Right kidney (tissue), 1 donor: ENCODE data around the gene MYO16.

Experiments
- DNase-seq: peaks from one replicate; pipeline ENCODE4 v3.0.0-alpha.2; 2016

MYO16 gene

DNA sequence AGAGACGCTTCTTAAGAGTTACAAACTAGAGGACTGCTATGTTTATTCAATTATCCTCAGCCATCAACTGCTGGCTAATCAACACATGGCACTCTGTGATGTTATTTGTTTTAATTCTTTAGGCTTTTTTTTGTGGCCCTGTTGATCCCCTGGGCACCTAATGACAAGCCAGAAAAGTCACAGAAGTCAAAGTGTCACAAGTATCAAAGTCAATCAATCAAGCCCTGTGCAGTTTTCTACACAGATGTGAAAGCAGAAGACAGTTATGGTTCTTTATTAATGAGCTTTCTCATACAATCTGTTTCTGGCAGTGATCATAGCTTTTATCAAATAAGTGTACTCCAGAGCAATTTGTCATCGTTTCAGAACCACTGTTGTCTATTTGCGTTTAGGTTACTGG lies 34.3 kb downstream of the MYO16 start:
- no peak for DNase-seq

- no peak for DNase-seq
These were observed 37.8 kb downstream of the MYO16 start for GRCh38 chr13:108667205-108667604.

- no peak for DNase-seq
These were observed 40.0 kb downstream of the MYO16 start for GRCh38 chr13:108669381-108669780.

DNA sequence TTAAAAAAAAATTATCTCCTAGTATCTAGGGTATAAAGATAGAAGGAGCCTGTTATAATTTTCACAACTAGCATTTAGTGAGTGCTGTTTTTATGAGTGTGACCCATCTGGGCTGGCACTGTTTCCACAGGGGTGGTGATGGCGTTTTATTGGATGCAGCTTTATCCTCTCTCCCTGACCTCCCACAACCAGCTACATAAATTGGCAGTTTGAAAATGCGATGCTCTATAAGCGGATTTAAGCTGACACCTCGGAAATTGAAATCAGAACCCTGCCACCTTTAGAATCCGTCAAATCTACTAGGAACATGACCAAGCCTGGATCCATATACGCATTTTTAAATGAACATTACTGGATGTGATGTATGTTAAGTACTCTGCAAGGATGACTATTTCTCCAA lies 44.9 kb downstream of the MYO16 start:
- no peak for DNase-seq

DNA sequence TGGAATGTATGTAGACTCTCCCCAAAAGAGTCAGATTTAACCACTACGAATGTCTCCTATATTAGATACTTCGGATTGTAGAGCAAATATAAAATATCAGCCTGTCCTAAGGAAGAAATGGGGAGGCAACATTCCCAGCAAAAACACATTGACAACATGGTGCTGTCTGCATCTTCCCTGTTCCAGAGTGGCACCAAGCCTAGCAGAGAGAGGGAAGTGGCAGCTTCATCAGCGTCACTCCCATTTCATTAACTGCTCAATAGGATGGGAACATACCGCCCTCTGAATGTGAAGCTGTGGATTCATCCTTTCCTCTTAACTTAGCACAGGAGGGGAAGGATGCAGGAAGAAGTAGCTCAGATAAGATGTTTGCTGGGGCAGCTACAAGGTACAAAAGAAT lies 45.4 kb downstream of the MYO16 start:
- no peak for DNase-seq

DNA sequence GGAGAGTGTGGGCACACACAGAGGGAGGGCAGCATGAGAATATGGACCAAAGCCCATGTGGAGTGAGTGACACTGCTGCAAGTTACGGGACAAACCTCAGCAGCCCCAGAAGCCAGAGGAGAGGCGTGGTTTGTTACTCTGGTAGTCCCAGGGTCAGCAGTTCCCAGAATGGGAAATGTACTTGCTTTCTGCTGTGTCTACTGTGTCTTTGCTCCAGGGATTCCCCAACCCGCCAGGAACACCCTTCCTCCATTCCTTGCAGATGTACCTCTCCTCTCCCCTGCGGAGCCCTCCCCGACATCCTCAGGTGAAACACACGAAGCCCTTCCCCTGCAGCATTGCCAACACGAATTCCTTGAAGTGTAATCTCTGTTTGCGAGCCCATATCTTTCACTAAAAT lies 47.2 kb downstream of the MYO16 start:
- no peak for DNase-seq

DNA sequence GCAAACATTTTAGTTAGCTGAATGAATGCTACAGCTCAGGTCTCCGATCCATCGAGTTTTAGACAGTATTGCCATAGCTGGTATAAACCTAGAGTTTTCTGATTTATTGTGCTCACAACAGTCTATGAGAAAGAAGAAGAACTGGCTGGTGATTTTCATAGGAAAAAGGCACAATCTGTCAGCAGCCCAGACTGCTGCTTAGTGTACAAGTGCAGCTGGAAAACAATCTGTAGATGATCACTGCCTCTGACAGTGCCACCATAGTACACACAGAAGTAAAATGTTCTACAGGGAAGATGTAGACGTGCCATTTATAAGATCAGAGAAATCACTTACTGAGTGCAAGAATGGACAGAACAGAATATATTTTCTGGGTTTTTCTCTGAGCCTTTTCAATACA lies 48.4 kb downstream of the MYO16 start:
- no peak for DNase-seq

- no peak for DNase-seq
These were observed 50.6 kb downstream of the MYO16 start for GRCh38 chr13:108680011-108680410.

DNA sequence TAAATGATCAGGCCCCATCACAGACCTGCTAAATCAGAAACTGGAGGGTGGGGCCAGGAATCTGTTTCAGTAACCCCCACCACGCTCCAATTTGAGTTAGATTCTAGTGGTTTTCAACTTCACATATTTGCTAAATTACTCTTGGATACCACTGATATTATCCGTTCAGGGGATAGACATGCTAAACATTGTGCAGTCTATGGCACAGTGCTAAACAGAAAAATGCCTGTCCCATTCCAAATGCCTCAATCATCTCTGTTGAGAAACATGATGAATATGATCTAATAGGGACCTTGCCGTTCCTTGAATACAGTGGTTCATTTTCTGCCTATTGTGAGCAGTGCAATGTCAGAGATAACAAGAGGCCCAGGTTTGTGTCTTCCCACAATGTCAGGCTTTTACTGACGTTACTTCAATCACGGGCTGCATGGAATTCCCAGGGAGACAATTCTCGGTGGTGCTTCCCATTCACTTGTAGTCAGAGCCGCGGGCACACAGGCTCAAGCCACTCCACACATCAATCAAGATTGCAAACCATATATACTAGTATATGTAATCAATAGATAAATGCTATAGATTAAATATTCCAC lies 52.7 kb downstream of the MYO16 start:
- no peak for DNase-seq

GRCh38 chr13:108682714-108683113 lies 53.3 kb downstream of the MYO16 start:
- no peak for DNase-seq

GRCh38 chr13:108686027-108686426 lies 56.6 kb downstream of the MYO16 start:
- DNase-seq = no peak

DNA sequence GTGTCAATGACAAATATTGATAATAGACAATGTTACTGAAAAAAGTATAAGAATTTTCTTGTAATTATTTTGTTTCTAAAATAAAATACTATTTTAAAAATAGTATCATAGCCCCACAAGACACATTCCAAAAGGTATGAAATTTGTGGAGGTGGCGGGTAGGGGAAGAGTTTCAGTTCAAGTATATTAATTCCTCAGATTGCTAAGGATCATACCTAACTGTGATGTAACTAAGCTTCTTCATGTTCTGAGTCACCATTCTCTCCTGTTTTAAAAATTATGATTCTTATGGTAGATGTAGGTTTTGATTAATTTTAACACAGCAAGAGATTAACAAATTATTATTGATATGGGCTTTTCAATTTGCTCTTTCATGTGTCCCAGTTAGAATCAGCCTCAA lies 61.3 kb downstream of the MYO16 start:
- DNase-seq = no peak

- no peak for DNase-seq
These were observed 71.2 kb downstream of the MYO16 start for GRCh38 chr13:108700422-108701170.

DNA sequence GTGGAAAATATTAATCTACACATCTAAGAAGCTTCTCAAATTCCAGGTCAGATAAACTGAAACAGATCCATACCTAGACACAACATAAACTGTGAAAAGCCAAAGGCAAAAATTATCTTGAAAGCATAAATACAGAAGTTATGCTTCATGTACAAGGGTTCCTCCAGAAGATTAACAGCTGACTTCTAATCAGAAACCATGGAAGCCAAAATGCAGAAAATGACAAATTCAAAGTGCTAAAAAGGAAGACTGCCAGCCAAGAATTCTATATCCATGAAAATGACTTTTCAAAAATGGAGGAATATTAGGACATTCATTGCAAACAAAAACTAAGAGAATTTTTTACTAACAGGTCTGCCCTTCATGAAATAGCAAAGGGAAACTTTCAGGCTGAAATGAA lies 72.8 kb downstream of the MYO16 start:
- DNase-seq = no peak

DNA sequence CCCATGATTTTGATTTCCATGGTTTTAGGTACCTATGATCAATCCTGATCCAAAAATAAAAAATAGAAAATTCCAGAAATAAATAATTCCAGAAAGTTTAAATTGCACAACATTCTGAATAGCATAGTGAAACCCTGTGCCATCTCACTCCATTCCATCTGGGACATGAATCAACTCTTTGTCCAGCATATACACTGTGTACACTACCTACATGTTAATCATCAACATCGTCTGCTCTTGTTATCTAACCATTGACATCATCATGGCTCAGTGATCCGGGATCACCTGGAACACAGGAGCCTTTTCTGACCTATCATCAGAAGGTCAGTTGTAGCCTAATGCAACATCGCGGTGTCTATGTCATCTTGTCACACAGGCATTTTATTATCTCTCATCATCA lies 75.6 kb downstream of the MYO16 start:
- DNase-seq = no peak

- DNase-seq = no peak
These were observed 78.2 kb downstream of the MYO16 start for GRCh38 chr13:108707584-108707983.

- no peak for DNase-seq
These were observed 79.5 kb downstream of the MYO16 start for GRCh38 chr13:108708921-108709320.

DNA sequence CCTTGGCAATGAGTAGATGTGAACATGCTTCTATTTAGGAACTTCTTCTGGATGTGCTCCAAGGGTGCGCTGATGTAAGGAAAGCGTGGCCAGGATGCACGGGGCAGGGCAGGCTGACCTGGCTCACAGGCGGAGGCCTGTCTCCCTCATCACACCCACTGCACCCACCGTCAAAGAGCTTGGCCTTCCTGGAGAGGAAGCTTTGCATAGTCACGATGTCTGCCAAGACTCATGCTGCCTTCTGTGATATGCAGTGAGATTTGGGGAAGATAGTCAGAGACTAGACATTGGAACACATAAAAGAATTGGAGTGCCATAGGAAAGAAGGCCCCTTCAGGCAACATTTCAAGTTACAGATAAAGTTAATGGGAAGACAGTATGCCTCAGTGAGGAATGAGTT lies 82.0 kb downstream of the MYO16 start:
- no peak for DNase-seq

GRCh38 chr13:108725471-108725870 lies 96.1 kb downstream of the MYO16 start:
- DNase-seq = no peak

DNA sequence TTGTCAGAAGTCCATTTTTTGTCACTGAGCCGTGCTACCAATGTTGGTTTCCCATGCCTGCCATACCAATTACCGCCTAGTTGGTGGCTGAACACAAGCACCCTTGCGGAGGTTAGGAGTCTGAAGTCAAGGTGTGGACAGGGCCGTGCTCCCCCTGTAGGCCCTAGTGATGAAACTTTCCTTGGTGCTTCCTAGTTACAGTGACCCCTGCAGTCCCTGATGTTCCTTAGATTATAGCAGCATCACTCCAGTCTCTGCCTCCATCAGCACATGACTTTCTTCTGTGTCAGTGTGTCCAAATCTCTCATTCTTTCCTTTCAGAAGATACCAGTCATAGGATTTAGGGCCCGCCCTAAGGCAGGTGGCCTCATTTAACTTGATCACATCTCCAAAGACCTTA lies 99.0 kb downstream of the MYO16 start:
- DNase-seq = no peak

GRCh38 chr13:108733022-108733560 lies 103.7 kb downstream of the MYO16 start:
- no peak for DNase-seq

DNA sequence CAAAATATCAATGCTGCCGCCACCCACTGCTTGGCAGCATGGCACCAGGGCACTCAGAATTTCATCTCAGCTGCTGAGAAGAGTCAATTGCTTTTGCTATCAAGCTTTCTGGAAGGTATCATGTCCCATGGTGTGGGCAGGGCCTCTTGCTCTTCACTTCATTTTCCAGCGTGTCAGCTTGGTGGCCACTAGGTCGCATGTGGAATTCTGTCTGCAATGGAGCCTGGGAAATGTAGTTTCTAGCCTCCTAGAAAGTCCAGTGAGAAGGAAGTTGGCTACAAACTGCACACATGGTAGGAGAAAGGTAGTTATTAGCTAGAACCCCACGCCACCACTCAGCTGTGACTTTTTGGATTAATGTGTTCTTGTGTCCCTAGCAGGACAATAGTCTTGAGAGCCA lies 105.3 kb downstream of the MYO16 start:
- DNase-seq = no peak

DNA sequence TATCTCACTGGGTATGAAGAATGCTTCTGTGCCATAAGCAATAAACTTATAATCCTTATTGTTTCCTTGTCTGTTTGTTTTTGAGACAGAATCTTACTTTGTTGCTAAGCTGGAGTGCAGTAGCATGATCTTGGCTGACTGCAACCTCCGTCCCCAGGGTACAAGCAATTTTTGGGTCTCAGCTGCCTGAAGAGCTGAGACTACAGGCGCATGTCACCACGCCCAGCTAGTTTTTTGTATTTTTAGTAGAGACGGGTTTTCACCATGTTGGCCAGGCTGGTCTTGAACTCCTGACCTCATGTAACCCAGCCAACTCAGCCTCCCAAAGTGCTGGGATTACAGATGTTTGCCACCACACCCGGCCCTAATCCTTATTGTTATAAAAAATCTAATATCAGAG lies 112.5 kb downstream of the MYO16 start:
- no peak for DNase-seq
